IMR-90 (cell line): ENCODE results near the gene TTC3. TPM values are rescaled to one million over a fixed set of nuclear protein-coding genes. Genes with fewer than 3 reads are reported as not detected.
"Not testable (repeated sequence)": the region's sequence is repeated elsewhere in the genome, so short reads cannot be mapped to it uniquely, and the experiment has no call there.

Experiments used
- ATAC-seq: fragments of 200-7000 bp; cut with Tn5 transposase; 2 replicates; pipeline ENCODE4 v1.9.1; 2020; ENCODE audit warnings: low read depth, mild to moderate bottlenecking, moderate library complexity
- BruUV-seq: library from RNA; stranded (reverse); fragments of 400-500 nt; replicated peaks from 2 replicates; lab custom pipeline; 2021; lab: Mats Ljungman, UMichigan
- CTCF ChIA-PET: fragments of 300-600 bp; formaldehyde crosslinking; extraction: SDS; loops from one replicate; lab custom pipeline; 2021; ENCODE audit warnings: antibody characterized with exemption; lab: Yijun Ruan, JAX
- POLR2A ChIA-PET: fragments of 300-600 bp; sonication (Branson Sonifier 250); formaldehyde crosslinking; loops from one replicate; lab custom pipeline; 2022; ENCODE audit warnings: antibody characterized with exemption; ENCODE audit not compliant: unreplicated experiment; lab: Charles Lee
- DNase-seq: peaks from one replicate; pipeline ENCODE4 v3.0.0; 2013
- H2AFZ ChIP-seq: replicated peaks from 2 replicates; pipeline ENCODE3; 2013; ENCODE audit warnings: low read length, mild to moderate bottlenecking; ENCODE audit not compliant: poor library complexity
- H2AK5ac ChIP-seq: 2 replicates; pipeline ENCODE4 v1.6.1; 2013; ENCODE audit warnings: low read depth, low read length, inconsistent platforms
- H2AK9ac ChIP-seq: replicated peaks from 2 replicates; pipeline ENCODE3; 2013; ENCODE audit warnings: mild to moderate bottlenecking, low read depth, low read length, moderate library complexity; ENCODE audit not compliant: poor library complexity
- H2BK120ac ChIP-seq: 2 replicates; pipeline ENCODE4 v1.6.1; 2013; ENCODE audit warnings: low read depth, low read length, inconsistent platforms
- H2BK15ac ChIP-seq: 3 replicates; pipeline ENCODE4 v1.6.1; 2013; ENCODE audit warnings: low read depth, low read length, inconsistent platforms
- H2BK20ac ChIP-seq: 2 replicates; pipeline ENCODE4 v1.6.1; 2013; ENCODE audit warnings: low read depth, mild to moderate bottlenecking, inconsistent platforms, low read length, moderate library complexity
- H2BK5ac ChIP-seq: 2 replicates; pipeline ENCODE4 v1.6.1; 2013; ENCODE audit warnings: mild to moderate bottlenecking, low read depth, low read length, inconsistent platforms; ENCODE audit not compliant: poor library complexity, severe bottlenecking
- H3K14ac ChIP-seq: replicated peaks from 2 replicates; pipeline ENCODE4 v1.6.1; 2013; ENCODE audit warnings: low read depth, low read length, inconsistent platforms
- H3K18ac ChIP-seq: 2 replicates; pipeline ENCODE4 v1.6.1; 2013; ENCODE audit warnings: low read depth, low read length, control low read depth
- H3K23ac ChIP-seq: 2 replicates; pipeline ENCODE4 v1.6.1; 2013; ENCODE audit warnings: low read depth, low read length, inconsistent platforms
- H3K27ac ChIP-seq: 2 replicates; pipeline ENCODE4 v1.5.1; 2013; ENCODE audit warnings: mild to moderate bottlenecking, control low read depth, low read length; ENCODE audit not compliant: insufficient read depth
- H3K27me3 ChIP-seq: 2 replicates; pipeline ENCODE4 v1.6.1; 2013; ENCODE audit warnings: low read length; ENCODE audit not compliant: control insufficient read depth, insufficient read depth
- H3K36me3 ChIP-seq: 2 replicates; pipeline ENCODE4 v1.6.1; 2013; ENCODE audit warnings: low read length, mixed read lengths; ENCODE audit not compliant: control insufficient read depth, insufficient read depth
- H3K4ac ChIP-seq: 2 replicates; pipeline ENCODE4 v1.6.1; 2013; ENCODE audit warnings: low read depth, low read length, inconsistent platforms
- H3K4me1 ChIP-seq: 2 replicates; pipeline ENCODE4 v1.6.1; 2013; ENCODE audit warnings: low read length, mixed read lengths; ENCODE audit not compliant: control insufficient read depth, insufficient read depth
- H3K4me2 ChIP-seq: 2 replicates; pipeline ENCODE4 v1.6.1; 2013; ENCODE audit warnings: low read depth, mild to moderate bottlenecking, control low read depth, low read length, moderate library complexity
- H3K4me3 ChIP-seq: 2 replicates; pipeline ENCODE4 v1.5.1; 2013; ENCODE audit warnings: low read depth, mild to moderate bottlenecking, control low read depth, low read length, moderate library complexity; ENCODE audit not compliant: insufficient read depth
- H3K56ac ChIP-seq: 2 replicates; pipeline ENCODE4 v1.6.1; 2013; ENCODE audit warnings: low read length, inconsistent platforms; ENCODE audit not compliant: insufficient read depth; ENCODE audit errors: extremely low read depth
- H3K79me1 ChIP-seq, 2 experiments: 2 replicates each; pipeline ENCODE4 v1.6.1; 2013; ENCODE audit warnings: low read length in 2 of 2, inconsistent platforms in 1 of 2, low read depth in 1 of 2
- H3K9ac ChIP-seq: 2 replicates; pipeline ENCODE4 v1.6.1; 2013; ENCODE audit warnings: low read depth, low read length, control low read depth
- H3K9me1 ChIP-seq: 2 replicates; pipeline ENCODE4 v1.6.1; 2013; ENCODE audit warnings: low read length, inconsistent platforms; ENCODE audit not compliant: insufficient read depth
- H3K9me3 ChIP-seq: 2 replicates; pipeline ENCODE4 v1.6.1; 2013; ENCODE audit warnings: low read length; ENCODE audit not compliant: control insufficient read depth, insufficient read depth
- H4K20me1 ChIP-seq: 2 replicates; pipeline ENCODE4 v1.6.1; 2013; ENCODE audit warnings: low read length, inconsistent platforms; ENCODE audit not compliant: insufficient read depth
- H4K5ac ChIP-seq: 2 replicates; pipeline ENCODE4 v1.6.1; 2013; ENCODE audit warnings: mild to moderate bottlenecking, low read depth, low read length, control low read depth
- H4K8ac ChIP-seq, 2 experiments: 2 replicates each; pipeline ENCODE4 v1.6.1; 2013; ENCODE audit warnings: low read depth in 2 of 2, low read length in 2 of 2, control low read depth in 1 of 2, inconsistent platforms in 1 of 2
- H4K91ac ChIP-seq: 2 replicates; pipeline ENCODE4 v1.6.1; 2013; ENCODE audit warnings: low read depth, low read length, inconsistent platforms; ENCODE audit not compliant: insufficient read depth
- CHD1 ChIP-seq: IDR thresholded peaks from 2 replicates; pipeline ENCODE4 v1.6.1; 2012; ENCODE audit warnings: low read depth, low read length, improper control_type of control experiment
- RFX5 ChIP-seq: IDR thresholded peaks from 2 replicates; pipeline ENCODE4 v1.8.0; 2012; ENCODE audit warnings: low read depth, mild to moderate bottlenecking, low read length, moderate library complexity
- USF2 ChIP-seq: fragments of 150-350 bp; IDR thresholded peaks from 2 replicates; pipeline ENCODE4 v1.6.1; 2017; ENCODE audit warnings: mild to moderate bottlenecking, antibody characterized with exemption, low read length, low read depth
- WGBS, 2 experiments: methylation state at CpG; one replicate each; pipeline versions ENCODE4 v1.1.5 to v1.1.7; 2013; ENCODE audit warnings: missing lambda C conversion rate in 2 of 2; ENCODE audit not compliant: insufficient read length in 1 of 2; ENCODE audit errors: extremely low coverage in 2 of 2; 5-methylcytosine and 5-hydroxymethylcytosine counted together
- dilution Hi-C: fragments of 300-500 bp; cut with HindIII; formaldehyde crosslinking; loops from one replicate; pipeline ENCODE4 v1.14.3; 2018; ENCODE audit warnings: low sequenced_read_pairs; ENCODE audit not compliant: unreplicated experiment
- in situ Hi-C: fragments of 300-500 bp; cut with MboI; formaldehyde crosslinking; loops from 3 replicates; pipeline ENCODE4 v1.14.3; 2019; ENCODE audit warnings: low sequenced_read_pairs, inconsistent platforms, mixed read lengths
- intact Hi-C: fragments of 100-400 bp; cut with micrococcal nuclease; formaldehyde crosslinking; loops from 2 replicates; pipeline ENCODE4 v1.10.0; 2022
- polyA plus RNA-seq, 3 experiments: library from polyadenylated mRNA; depleted of rRNA; stranded (reverse); fragments of >200 nt; gene quantifications; 2 replicates each; pipeline ENCODE4 v1.2.3, GENCODE V29; 2012; ENCODE audit warnings: low replicate concordance in 1 of 3
- total RNA-seq: library from RNA; depleted of rRNA; stranded (reverse); fragments of >200 nt; gene quantifications from 2 replicates; pipeline ENCODE4 v1.2.3, GENCODE V29; 2012

Gene TTC3
- total and polyA plus RNA-seq, 2 of the 4 experiments (the other 2 are of a cell fraction): 96.7 to 293 TPM

- TF ChIP-seq USF2 (peak; percentile 95), CHD1 (no peak), RFX5 (no peak)
Measured at GRCh38 chr21:37220981-37221664, 148.1 kb downstream of the TTC3 start (continued).

GRCh38 chr21:37222248-37222647 lies 149.2 kb downstream of the TTC3 start:
- H3K9ac ChIP-seq, H3K27ac ChIP-seq, intact Hi-C loops, H2AK9ac ChIP-seq, H4K5ac ChIP-seq, ATAC-seq, H3K4ac ChIP-seq, H3K56ac ChIP-seq, H3K4me3 ChIP-seq, H3K23ac ChIP-seq, H3K4me1 ChIP-seq, H3K27me3 ChIP-seq, H2BK15ac ChIP-seq, CTCF ChIA-PET, DNase-seq, POLR2A ChIA-PET, H3K18ac ChIP-seq, H3K9me1 ChIP-seq, H2BK20ac ChIP-seq, dilution Hi-C loops, H4K91ac ChIP-seq, H2AK5ac ChIP-seq, H4K20me1 ChIP-seq, H3K14ac ChIP-seq, in situ Hi-C loops, H4K8ac ChIP-seq, H3K9me3 ChIP-seq, H2AFZ ChIP-seq, H3K4me2 ChIP-seq, H2BK5ac ChIP-seq, BruUV-seq, H2BK120ac ChIP-seq: not testable (repeated sequence)
- Histone ChIP-seq H3K79me1 (peaks cover 4 to 19% of the 10 kb centered on the region in 2 experiments; a peak in 2 of 4 replicates), H3K36me3 (peaks cover 32% of the 10 kb centered on the region)
- WGBS, 2 experiments: no CpG with 5 or more reads among the region's 3 CpGs
